Testis (tissue), 2 donors: ENCODE data around the gene ACTL8.
"Not testable (repeated sequence)": the region's sequence is repeated elsewhere in the genome, so short reads cannot be mapped to it uniquely, and the experiment has no call there.

Source experiments
- CTCF ChIP-seq, 3 experiments: fragments of 450-650 bp in 2 of 3; fragments of 200-600 bp in 1 of 3; sonication (generic) in 1 of 3; IDR thresholded peaks; one replicate each; pipeline ENCODE4 v1.5.1; 2016 to 2019; ENCODE audit warnings: antibody characterized with exemption in 3 of 3, mild to moderate bottlenecking in 2 of 3, moderate library complexity in 1 of 3
- POLR2A ChIP-seq: fragments of 450-650 bp; IDR thresholded peaks from one replicate; pipeline ENCODE4 v1.6.1; 2017; ENCODE audit warnings: antibody characterized with exemption, mild to moderate bottlenecking, moderate library complexity

GRCh38 chr1:17746281-17746680 is 8.9 kb upstream of the ACTL8 start:
- TF ChIP-seq POLR2A; CTCF (IDR thresholded peaks at IDR 0.05): not testable (repeated sequence)
